ENCODE results near the gene BUD23.
"Not testable (repeated sequence)": the region's sequence is repeated elsewhere in the genome, so short reads cannot be mapped to it uniquely, and the experiment has no call there.

BUD23 gene

DNA sequence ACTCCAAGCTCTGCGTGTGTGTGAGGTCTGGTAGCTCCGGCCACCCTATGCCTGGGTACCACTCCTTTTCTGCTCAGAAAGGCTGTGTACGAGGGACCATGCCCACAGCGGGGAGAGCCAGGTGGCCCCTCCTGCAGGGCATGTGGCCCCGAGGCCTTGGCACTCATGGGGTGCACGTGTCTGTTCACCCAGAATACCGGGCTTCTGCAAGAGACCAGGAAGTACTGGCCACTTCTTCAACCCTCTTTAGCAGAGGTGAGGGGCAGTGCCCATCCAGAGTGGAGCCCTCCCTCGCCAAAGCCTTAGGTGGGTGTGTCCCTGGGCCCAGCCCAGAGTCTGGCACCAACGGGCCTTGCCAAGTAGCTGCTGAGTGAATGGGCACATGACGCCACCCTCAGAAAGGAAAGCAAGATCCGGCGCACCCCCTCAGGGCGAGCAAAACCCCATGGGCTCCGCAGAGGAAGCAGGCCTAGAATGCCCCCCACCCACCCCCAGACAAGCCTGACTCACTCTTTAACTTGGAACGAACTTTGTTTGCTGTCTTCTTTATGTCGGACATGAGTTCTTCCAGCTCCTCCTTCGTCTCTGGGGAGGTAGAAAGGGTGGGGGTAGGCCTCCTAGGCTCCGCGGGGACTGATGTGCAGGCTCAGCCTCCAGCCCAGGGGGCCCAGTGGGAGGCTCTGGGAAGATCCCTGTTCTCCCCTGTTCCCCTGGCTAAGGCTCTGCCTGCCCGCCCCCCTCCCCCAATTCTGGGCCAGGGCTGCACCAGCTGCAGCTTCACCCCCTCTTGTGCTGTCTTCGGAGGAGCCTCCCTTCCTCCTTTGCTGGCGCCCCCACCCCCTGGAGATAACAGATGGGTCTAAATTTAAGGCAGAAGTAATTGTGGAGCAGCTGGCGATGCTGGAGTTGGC lies 21.5 kb downstream of the BUD23 start:
- DNase-seq (ENCODE audit: insufficient read length, low spot score) (no peak), FAIRE-seq (no peak)
- TF ChIP-seq POU2F2 (IDR thresholded peaks at IDR 0.05; ENCODE audit: low read depth, low read length) (no peak), POLR2A (IDR thresholded peaks at IDR 0.05; ENCODE audit: low read depth, low read length) (no peak), TAF1 (IDR thresholded peaks at IDR 0.05; ENCODE audit: low read depth, low read length) (no peak), POLR2AphosphoS5 (IDR thresholded peaks at IDR 0.05; ENCODE audit: low read depth, low read length) (no peak), SPI1 (IDR thresholded peaks at IDR 0.05; ENCODE audit: low read depth, low read length) (no peak), PAX5 (IDR thresholded peaks at IDR 0.05; ENCODE audit: insufficient read depth, low read length, severe bottlenecking) (no peak)

DNA sequence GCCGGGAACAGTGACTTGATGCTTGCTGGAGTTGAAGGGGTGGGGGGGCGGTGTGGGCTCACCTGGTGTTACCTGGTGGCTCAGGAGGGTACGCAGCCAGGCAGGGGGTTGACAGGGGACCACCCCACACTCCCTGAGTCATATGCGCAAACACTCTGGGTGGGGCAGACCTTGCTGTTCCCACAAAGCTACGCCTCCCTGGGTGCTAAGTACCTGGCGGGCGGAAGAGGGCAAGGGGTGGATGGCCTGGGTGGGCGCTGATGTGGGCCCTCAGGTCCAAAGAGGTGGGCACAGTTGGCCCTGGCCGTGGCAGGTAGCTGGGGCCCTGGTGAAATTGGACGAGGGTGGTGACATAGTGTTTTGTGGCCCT lies 22.1 kb downstream of the BUD23 start:
- DNase-seq (ENCODE audit: insufficient read length, low spot score) (no peak), FAIRE-seq (no peak)
- TF ChIP-seq POU2F2 (IDR thresholded peaks at IDR 0.05; ENCODE audit: low read depth, low read length) (no peak), PAX5 (IDR thresholded peaks at IDR 0.05; ENCODE audit: insufficient read depth, low read length, severe bottlenecking) (no peak), TAF1 (IDR thresholded peaks at IDR 0.05; ENCODE audit: low read depth, low read length) (no peak), POLR2AphosphoS5 (IDR thresholded peaks at IDR 0.05; ENCODE audit: low read depth, low read length) (no peak), POLR2A (IDR thresholded peaks at IDR 0.05; ENCODE audit: low read depth, low read length) (no peak), SPI1 (IDR thresholded peaks at IDR 0.05; ENCODE audit: low read depth, low read length) (no peak)

DNA sequence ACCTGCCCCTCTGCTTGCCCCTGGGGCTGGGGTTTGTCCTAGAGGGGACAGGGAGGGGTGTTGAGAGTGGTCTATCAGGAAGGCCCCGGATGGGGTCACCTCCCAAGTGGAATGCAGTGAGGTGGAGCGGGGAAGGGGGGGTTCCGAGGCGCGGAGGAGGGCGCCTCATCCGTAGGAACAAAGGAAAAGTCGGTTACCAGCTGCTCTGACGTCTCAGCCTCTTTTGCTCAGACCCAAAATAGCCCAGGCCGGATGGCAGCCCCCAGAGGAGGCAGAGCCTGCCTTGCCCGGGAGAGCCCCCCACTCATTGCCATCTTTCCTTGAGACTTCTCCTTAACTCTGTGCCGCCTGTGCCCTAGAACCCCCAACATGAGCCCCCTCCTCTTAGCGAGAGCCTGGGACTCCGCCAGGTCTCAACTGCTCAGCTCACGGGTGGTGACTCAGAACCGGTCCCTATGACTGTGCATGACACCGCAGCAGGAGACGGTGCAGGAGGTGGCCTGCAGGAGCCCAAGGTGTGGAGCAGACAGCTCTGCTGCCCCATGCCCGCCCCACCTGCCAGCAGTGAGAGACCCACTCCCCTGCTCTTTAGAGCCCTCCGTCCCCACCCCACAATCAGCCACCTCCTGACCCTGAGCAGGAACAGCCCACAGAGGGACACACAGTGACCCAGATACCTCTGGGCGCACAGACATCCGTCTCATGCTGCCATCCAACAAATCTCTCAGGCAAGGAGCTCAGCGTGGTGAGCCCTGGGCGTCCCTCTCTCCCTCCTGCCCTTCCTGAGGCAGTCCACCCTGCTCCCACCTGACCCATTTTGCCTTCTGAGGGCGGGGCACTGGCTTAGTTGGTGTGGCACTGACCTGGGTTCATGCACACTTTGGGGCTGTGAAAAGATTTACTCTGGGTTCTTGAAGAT lies 23.0 kb downstream of the BUD23 start:
- DNase-seq (ENCODE audit: insufficient read length, low spot score) (no peak), FAIRE-seq (no peak)
- TF ChIP-seq POLR2AphosphoS5 (IDR thresholded peaks at IDR 0.05; ENCODE audit: low read depth, low read length) = no peak
- TF ChIP-seq POU2F2 (IDR thresholded peaks at IDR 0.05; ENCODE audit: low read depth, low read length) = no peak
- no peak for TF ChIP-seq TAF1 (IDR thresholded peaks at IDR 0.05; ENCODE audit: low read depth, low read length)
- no peak for TF ChIP-seq PAX5 (IDR thresholded peaks at IDR 0.05; ENCODE audit: insufficient read depth, low read length, severe bottlenecking)
- no peak for TF ChIP-seq POLR2A (IDR thresholded peaks at IDR 0.05; ENCODE audit: low read depth, low read length)
- no peak for TF ChIP-seq SPI1 (IDR thresholded peaks at IDR 0.05; ENCODE audit: low read depth, low read length)

DNA sequence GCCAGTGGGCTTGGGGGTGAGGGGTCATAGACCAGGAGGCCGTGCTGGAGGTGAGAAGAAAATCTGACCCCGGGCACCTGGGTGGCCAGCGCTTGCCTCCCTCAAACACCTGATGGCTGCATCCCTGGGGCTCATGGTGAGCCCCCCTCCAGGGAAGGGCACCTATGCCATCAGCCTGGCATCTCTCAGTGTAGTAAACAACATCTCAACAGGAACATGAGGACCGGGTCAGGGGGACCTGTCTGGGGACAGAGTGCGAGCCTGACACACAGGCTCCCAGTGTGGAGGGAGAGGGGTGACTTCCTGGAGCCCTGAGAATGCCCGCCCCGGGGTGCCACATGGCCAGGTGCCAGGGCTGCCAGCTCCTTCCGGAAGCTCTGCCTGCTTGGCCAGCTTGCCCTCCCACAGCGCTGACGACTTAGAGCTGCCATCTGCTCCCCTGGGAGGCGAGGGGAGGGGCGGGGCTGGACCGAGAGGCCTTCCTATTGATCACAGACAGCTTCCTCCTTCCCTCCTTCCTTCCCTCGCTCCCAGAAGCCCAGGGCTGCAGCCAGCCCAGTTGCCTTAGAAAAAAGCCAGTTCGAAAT lies 23.7 kb downstream of the BUD23 start:
- FAIRE-seq = no peak
- no peak for DNase-seq (ENCODE audit: insufficient read length, low spot score)

DNA sequence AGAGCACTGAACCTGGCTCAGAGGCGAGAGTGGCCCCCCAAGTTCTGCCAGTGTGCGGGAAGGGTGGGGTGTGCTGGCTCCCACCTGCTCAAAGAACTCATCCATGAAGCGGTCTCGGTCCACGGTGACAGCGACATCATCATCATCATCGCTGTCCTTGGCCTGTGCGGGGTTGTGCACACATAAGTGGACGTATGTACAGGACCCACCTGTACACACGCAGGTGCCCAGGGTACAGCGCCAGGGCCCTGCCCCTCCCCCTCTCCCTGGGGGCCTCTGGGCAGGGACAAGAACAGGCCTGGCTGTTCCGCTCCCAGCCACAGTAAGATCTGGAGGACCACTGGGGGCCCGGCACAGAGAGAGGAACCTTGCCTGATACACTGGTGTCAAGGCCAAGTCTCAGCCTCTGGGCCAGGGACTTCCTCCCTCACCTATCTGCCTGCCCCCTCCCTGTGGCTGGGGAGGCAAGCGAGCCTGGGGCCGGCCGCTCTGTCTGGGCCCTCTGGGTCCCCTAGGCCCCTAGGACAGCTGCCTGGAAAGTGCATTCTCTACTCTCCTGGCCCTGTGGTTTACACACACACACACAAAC lies 25.7 kb downstream of the BUD23 start:
- TF ChIP-seq POLR2AphosphoS5 (IDR thresholded peaks at IDR 0.05; ENCODE audit: low read depth, low read length) (no peak), TAF1 (IDR thresholded peaks at IDR 0.05; ENCODE audit: low read depth, low read length) (no peak), POLR2A (IDR thresholded peaks at IDR 0.05; ENCODE audit: low read depth, low read length) (no peak), POU2F2 (IDR thresholded peaks at IDR 0.05; ENCODE audit: low read depth, low read length) (no peak)
- FAIRE-seq (no peak), DNase-seq (ENCODE audit: insufficient read length, low spot score) (no peak)

More for the DNA sequence above, 23.7 kb downstream of the BUD23 start:
- TF ChIP-seq SPI1 (IDR thresholded peaks at IDR 0.05; ENCODE audit: low read depth, low read length) (no peak), POLR2A (IDR thresholded peaks at IDR 0.05; ENCODE audit: low read depth, low read length) (no peak), POU2F2 (IDR thresholded peaks at IDR 0.05; ENCODE audit: low read depth, low read length) (no peak), TAF1 (IDR thresholded peaks at IDR 0.05; ENCODE audit: low read depth, low read length) (no peak), PAX5 (IDR thresholded peaks at IDR 0.05; ENCODE audit: insufficient read depth, low read length, severe bottlenecking) (no peak), POLR2AphosphoS5 (IDR thresholded peaks at IDR 0.05; ENCODE audit: low read depth, low read length) (no peak)

DNA sequence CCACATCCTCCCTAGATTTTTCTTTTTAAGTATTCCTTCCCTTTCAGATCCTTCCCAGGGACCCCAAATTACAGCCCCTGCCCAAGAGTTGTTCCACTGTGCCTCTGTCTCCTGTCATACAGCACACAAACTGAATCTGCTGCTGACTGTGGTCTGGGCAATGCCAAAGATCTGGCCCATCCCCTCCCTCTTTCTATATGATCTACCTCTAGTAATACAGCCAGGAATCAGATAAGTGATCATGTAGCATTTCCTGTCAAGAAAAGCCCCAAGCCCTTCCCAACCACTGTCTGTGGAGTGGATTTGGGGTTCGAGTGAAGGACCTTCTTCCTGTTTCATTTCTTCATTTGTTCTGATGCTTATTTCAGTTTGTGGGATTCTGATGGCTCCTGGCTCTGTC lies 29.4 kb downstream of the BUD23 start:
- FAIRE-seq (no peak), DNase-seq (ENCODE audit: insufficient read length, low spot score) (no peak)
- TF ChIP-seq POLR2A (IDR thresholded peaks at IDR 0.05; ENCODE audit: low read depth, low read length) (no peak), PAX5 (IDR thresholded peaks at IDR 0.05; ENCODE audit: insufficient read depth, low read length, severe bottlenecking) (no peak), TAF1 (IDR thresholded peaks at IDR 0.05; ENCODE audit: low read depth, low read length) (no peak), POLR2AphosphoS5 (IDR thresholded peaks at IDR 0.05; ENCODE audit: low read depth, low read length) (no peak), POU2F2 (IDR thresholded peaks at IDR 0.05; ENCODE audit: low read depth, low read length) (no peak), SPI1 (IDR thresholded peaks at IDR 0.05; ENCODE audit: low read depth, low read length) (no peak)

DNA sequence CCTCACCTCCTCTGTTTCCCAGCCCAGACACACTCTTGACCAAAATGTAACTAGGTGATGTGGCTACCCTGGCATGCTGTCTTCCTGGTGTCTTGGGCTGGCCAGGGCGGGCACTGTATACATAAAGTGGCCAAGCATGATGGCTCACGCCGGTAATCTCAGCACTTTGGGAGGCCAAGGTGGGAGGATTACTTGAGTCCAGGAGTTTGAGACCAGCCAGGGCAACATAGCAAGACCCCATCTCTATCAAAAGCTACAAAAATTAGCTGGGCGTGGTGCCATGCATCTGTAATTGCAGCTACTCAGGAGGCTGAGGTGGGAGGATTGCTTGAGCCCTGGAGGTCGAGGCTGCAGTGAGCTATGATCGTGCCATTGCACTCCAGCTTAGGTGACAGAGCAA lies 29.9 kb downstream of the BUD23 start:
- not testable (repeated sequence) for DNase-seq (ENCODE audit: insufficient read length, low spot score); FAIRE-seq

DNA sequence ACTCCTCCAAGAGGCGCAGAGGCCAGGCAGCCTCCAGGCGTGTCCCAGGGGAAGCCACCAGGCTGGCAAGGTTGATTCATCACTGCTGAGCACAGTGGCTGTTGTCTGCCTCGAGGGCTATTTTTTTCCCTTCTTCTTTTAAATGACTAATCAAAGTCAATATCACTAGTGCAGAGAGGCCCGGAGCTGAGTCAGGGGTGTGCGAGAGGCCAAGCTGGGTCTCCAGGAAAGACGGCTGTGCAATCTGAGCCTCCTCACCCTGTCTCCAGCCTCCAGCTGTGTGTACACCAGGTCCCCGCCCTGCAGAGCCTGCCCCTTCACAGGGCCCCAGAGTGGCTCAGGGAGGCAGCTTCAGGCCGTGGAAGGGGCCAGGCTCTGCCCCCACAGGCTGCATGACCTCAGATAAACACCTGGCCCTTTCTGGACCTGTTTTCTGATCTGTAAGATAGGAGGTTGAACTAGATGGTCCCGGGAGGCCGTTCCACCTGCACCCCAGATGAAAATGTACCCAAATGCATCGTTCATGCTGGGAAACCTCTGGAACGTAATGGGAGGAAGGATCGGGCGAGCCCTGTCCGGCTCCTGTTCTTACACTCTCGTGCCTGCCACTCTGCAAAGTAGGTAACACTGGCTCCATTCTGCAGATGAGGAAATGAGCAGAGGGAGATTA lies 32.4 kb downstream of the BUD23 start:
- no peak for DNase-seq (ENCODE audit: insufficient read length, low spot score)

More for the DNA sequence above, 32.4 kb downstream of the BUD23 start:
- TF ChIP-seq TAF1 (IDR thresholded peaks at IDR 0.05; ENCODE audit: low read depth, low read length) (no peak), POLR2A (IDR thresholded peaks at IDR 0.05; ENCODE audit: low read depth, low read length) (no peak), POLR2AphosphoS5 (IDR thresholded peaks at IDR 0.05; ENCODE audit: low read depth, low read length) (no peak), SPI1 (IDR thresholded peaks at IDR 0.05; ENCODE audit: low read depth, low read length) (no peak), POU2F2 (IDR thresholded peaks at IDR 0.05; ENCODE audit: low read depth, low read length) (no peak)
- no peak for FAIRE-seq
